ENCODE data around the gene ST3GAL6.

GRCh38 chr3:98827221-98827920, 64.2 kb downstream of the ST3GAL6 start:
- TF ChIP-seq CTCF (IDR thresholded peaks at IDR 0.05): no peak
- no peak for TF ChIP-seq POLR2A (IDR thresholded peaks at IDR 0.05)
